ENCODE measurements around the gene SAP25.
A peak's percentile ranks its signal among the peaks of the same experiment; 100 is the strongest.

Gene SAP25

GRCh38 chr7:100591596-100591995 lies 17.9 kb upstream of the SAP25 start:
- DNase-seq: no peak

- no peak for DNase-seq
Observed at GRCh38 chr7:100590077-100590737, 16.5 kb upstream of the SAP25 start.

GRCh38 chr7:100589341-100589947 lies 15.7 kb upstream of the SAP25 start:
- no peak for DNase-seq

- DNase-seq: no peak
Observed at GRCh38 chr7:100588438-100588837, 14.7 kb upstream of the SAP25 start.

- peak; percentile 100 for DNase-seq
Observed at GRCh38 chr7:100586266-100587025, 12.7 kb upstream of the SAP25 start, which contains the start of gene FBXO24. Gene FBXO24, plus strand, starts transcription at chr7:100586328. Its CDS starts 298 bp downstream, at chr7:100586626.

GRCh38 chr7:100585511-100586265 lies 12.0 kb upstream of the SAP25 start, which contains the start of gene LRCH4:
Gene LRCH4, minus strand, starts transcription at chr7:100586129. Its CDS starts 29 bp downstream, at chr7:100586100.
- peak; percentile 72 for DNase-seq

- DNase-seq: no peak
Observed at GRCh38 chr7:100584683-100585510, 11.2 kb upstream of the SAP25 start.

- no peak for DNase-seq
Observed at GRCh38 chr7:100584054-100584682, 10.5 kb upstream of the SAP25 start.

GRCh38 chr7:100583132-100584053 lies 9.7 kb upstream of the SAP25 start:
- DNase-seq: no peak

- DNase-seq: no peak
Observed at GRCh38 chr7:100582650-100583049, 8.9 kb upstream of the SAP25 start.

- DNase-seq: no peak
Observed at GRCh38 chr7:100582041-100582579, 8.4 kb upstream of the SAP25 start.

GRCh38 chr7:100580466-100581283 lies 7.0 kb upstream of the SAP25 start:
- DNase-seq: no peak

GRCh38 chr7:100578246-100579183 lies 4.8 kb upstream of the SAP25 start:
- no peak for DNase-seq

GRCh38 chr7:100577507-100577906 lies 3.8 kb upstream of the SAP25 start:
- DNase-seq: no peak

- DNase-seq: no peak
Observed at GRCh38 chr7:100577103-100577502, 3.4 kb upstream of the SAP25 start.

- DNase-seq: no peak
Observed at GRCh38 chr7:100576384-100576993, 2.8 kb upstream of the SAP25 start.

GRCh38 chr7:100575746-100576383 lies 2.2 kb upstream of the SAP25 start:
- no peak for DNase-seq

All from NCI-H1092 treated with DMSO at 0.1 percent for 48 hours (cell line).